Stimulated activated CD4-positive, alpha-beta T cell treated with anti-CD3 and anti-CD28 coated beads, Interleukin-12 subunit alpha, Interleukin-12 subunit beta, amount 100 ng/mL, for 48 hours (primary cell): ENCODE measurements around the gene OR51L1.
A peak's percentile ranks its signal among the peaks of the same experiment; 100 is the strongest.
"Not testable (repeated sequence)": the region's sequence is repeated elsewhere in the genome, so short reads cannot be mapped to it uniquely, and the experiment has no call there.

Experiments
- DNase-seq, 3 donors: peaks; one replicate each; pipeline ENCODE4 v3.0.0-alpha.2; 2020; ENCODE audit warnings: low read depth in 2 of 3, low spot score in 1 of 3

The OR51L1 gene, protein sequence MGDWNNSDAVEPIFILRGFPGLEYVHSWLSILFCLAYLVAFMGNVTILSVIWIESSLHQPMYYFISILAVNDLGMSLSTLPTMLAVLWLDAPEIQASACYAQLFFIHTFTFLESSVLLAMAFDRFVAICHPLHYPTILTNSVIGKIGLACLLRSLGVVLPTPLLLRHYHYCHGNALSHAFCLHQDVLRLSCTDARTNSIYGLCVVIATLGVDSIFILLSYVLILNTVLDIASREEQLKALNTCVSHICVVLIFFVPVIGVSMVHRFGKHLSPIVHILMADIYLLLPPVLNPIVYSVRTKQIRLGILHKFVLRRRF

DNA sequence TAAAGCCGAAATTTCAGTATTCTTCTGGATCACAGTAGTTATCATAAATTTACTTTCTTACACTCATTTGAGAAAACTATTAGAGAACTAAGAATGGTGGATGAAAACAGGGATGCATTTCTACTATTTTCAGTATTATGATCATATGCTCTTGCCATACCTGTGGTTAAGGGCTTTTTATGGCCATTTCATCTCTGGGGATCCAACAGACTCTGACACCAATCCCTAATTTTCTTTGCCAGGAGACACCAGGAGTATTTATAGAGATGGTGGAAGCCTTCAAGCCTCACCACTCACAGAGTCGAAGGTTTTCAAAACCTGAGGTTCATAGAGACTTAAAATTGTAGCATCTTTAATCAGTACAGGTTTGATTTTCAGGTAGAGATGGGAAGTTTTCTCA is at the start of gene OR51L1:
OR51L1 (plus strand) TSS at position 301 of the 400 bp plus-strand sequence. CDS start 4,132 bp downstream, outside the sequence.
- DNase-seq = no peak

DNA sequence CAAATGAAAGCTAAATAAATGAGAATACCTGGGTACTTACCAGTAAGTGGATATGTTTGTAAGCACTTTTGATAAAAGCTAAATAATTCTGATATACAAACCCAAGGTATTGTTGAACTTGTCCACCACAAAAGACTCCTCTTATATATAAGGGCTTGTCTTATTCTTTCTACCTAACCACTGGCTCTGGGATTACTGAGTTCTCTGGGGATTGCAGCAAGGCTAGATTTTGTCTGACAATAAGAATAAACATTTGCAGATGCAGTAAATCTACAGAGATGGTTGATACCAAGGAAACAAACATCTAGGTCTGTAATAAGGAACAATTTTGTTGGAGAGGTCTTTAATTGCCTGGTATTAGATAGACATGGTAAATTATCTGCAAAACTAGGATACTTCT is 47.1 kb upstream of the OR51L1 start, which contains the start of gene OR51A4:
OR51A4 (minus strand) TSS at position 101 of the 400 bp plus-strand sequence. CDS start 505 bp downstream, outside the sequence.
- no peak for DNase-seq

DNA sequence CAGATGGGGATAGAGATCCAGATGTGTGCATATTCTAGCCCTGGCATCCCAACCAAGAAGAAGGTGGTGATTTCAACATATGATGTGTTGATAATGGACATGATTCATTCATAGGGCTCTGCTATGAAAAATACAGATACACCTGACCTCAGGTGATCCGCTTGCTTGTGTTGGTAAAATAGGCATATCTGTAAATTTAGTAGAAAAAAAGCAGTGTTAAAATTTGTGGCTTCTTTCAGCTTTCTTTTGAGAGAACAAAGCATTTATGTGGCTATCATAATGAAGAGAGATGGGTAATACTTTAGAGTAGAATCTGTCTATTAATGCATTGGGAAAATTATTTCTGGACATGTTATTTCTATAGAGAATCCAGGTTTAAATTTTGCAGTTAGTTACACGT is 39.0 kb upstream of the OR51L1 start, which contains the start of gene OR51A2:
OR51A2 (minus strand) TSS at position 101 of the 400 bp plus-strand sequence; CDS start at position 101, 0 bp downstream.
- DNase-seq = not testable (repeated sequence)

DNA sequence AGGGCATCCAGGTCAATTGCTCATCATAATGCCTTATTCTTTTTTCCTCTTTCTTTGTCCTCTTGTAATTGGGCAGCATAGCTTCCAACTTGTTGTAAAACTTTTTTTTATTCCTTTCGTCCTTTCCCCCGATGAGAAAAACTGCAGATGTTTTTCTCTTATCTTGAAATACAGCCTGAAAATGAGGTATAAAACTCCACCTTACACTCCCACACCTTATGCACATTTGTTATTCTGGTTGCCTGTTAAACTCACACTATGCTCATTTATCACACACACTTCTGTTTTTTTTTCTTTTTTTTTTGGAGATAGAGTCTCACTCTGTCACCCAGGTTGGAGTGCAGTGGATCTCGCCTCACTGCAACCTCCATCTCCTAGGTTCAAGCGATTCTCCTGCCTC is 37.3 kb upstream of the OR51L1 start:
- no peak for DNase-seq

DNA sequence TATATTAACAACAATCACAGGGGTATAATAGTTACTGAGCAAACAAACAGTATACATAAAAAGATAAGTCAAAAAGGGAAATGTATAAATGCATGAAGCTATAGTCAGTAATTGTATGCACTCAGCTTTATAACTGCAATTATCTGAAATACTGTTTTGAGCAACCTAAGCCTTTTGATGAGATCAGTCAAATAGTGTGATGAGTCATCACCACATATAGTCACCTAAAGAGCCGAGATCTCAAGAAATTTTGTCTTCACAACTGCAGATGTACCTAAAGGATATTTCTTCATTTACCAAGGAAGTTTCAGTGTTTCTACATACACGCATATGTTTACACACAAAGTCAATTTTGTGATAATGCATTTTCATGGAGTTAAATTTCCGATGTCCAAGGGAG is 33.8 kb upstream of the OR51L1 start:
- DNase-seq = no peak

DNA sequence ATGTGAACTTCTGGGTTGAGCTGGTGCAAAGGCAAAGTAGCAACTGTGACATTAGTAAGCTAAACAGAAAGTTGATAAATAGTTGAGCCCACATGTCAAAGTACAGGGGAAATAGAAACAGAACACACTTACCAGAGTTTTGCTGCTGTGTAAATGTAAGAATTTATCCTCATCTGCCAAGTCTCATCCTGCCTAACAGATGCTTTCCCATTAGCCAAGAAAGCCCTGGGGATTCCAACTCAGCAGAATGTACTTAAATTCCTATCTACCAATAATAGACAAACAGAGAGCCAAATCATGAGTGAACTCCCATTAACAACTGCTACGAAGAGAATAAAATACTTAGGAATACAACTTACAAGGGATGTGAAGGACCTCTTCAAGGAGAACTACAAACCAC is 31.8 kb upstream of the OR51L1 start:
- DNase-seq = no peak

DNA sequence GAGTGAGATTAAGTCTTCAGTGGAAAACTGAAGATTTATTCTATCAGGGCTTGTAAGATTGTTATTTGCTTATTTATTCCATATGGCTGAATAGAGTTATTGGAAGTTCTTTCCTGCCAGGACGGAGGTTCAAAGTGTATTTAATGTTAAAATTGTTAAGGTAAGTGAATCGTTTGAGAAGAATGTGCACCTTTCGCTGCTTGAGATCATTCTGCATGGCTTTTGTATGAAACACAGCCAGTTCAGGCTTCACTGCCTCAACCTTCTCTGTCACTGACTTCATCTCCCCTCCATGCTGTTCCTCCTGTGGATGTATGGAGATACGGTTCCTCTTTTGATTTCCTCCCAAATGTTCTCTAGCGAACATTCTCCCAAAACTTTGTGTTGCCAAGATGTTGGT is 19.2 kb upstream of the OR51L1 start:
- no peak for DNase-seq

DNA sequence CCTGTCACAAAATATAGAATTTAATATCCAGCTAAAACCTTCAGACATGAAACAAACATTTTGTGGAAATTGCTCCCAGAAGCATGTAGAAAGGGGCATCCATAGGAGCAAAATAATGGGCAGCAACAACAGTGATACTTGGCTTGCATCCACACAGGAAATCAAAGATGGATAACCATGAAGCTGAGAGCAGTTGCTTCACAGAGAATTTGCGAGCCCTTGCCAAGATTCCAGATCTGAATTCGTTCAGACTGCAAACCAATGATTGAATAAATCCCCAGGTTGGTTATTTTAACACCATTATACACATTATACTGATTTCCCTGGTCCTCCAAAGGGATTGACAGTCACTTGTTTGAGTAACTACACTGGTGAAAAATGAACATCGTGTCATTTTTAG is 15.6 kb upstream of the OR51L1 start:
- no peak for DNase-seq

DNA sequence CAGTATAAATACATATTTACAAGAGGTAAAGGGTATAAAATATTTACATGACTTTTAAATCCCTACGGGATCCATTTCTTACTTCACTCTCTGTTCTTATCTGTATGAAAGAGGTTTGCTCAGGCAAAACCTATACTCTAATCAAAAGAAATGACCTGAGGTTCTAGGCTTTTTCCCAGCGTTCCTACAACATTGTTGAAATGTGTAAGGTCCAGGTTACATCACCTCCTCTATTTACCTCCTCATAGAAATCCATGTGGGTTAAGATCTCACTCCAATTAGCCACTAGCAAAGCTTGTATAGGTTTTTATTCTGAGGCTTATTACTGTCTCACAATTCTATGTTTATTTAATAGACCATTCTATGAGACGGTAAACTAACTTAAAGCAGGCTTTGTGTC is 12.0 kb upstream of the OR51L1 start:
- no peak for DNase-seq

DNA sequence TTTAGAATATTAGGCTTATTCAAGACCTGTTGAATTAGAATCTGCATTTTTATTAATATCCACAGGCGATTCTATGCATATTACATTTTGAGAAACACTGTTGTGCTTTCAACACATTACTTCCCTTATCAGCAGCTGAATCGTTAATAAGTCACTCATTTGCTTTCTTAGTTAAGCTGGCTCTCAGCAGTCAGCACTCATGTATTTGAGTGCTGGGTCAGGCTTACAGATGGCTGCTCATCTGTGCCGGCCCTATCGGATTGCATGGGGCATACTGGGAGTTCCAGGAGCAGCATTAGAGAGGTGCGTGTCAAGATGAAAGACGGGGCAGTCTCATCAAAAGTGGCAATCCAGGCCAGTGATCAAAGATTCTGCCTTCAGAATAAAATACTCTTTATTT is 10.8 kb upstream of the OR51L1 start:
- no peak for DNase-seq

DNA sequence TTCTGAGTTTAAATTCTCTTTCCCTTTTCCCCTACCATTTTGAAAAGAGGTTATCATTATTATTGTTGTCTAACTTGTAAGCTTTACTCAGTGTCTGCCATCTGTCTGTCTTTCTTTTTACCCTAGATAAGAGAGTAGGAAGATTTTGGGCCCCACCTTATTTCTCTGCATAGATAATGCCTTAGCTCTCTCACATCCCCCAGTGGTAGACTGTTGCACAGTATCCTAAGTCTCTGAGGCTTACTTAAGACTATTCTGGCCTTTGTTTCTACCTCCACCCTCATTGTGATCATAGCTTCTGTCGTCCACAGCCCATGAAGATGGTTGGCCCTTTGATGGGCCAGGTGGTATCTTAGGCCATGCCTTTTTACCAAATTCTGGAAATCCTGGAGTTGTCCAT is 3.6 kb upstream of the OR51L1 start:
- DNase-seq = no peak

DNA sequence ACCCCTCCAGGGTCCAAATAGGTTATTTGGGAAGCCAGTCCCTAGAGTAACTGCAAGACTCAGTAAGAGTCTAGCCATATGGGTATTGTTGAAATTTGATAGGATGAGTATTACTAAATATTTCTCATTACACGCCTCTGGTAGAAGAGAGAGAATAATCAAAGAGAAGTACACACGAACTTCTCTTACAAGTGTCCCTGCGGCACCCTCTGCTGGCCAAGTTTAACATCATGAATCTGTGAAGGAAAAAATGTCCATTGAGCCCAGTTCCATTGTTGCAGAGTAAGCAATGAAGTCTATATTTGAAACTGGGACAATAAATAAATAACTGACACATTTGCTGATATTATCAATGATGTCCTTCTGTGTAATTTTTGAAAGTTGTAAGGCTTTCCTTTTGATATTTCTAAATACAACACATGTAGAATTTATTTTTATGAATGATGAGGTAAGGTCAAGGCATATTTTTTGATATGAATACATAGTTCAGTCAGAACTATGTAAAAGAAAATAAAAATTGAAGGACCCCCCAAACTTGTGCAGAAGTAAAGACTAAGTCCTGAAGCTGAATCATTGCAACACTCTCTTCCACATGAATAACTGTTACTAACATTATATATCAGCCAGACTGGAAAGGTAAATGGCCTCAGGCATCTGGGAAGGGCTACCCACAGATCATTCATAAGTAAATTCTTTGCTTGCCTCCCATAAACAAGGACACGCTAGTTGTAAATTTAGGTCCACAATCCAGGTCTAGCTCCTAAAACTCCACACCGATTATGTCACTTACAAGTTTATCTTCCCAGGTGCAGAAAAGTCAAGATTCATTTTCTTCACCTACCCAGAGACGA is 10.0 kb downstream of the OR51L1 start:
- peak in 2 of 3 donors; percentile 1 to 12 for DNase-seq

DNA sequence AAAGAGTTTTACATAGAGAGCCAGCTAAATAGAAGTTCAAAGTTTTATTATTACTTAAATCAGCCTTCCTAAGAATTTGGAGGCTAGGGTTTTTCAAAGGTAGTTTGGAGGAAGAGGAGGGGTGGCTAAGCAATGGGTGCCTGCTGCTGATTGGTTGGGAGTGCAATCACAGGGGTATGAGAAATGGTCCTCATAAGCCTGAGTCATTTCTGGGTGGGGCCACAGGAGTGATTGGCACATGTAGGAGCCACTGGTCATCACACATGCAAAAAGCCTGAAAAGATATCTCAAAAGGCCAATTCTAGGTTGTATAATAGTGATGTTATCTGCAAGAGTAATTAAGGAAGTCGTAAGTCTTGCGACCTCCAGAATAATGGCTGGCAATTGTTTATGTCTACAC is 12.9 kb downstream of the OR51L1 start:
- no peak for DNase-seq

DNA sequence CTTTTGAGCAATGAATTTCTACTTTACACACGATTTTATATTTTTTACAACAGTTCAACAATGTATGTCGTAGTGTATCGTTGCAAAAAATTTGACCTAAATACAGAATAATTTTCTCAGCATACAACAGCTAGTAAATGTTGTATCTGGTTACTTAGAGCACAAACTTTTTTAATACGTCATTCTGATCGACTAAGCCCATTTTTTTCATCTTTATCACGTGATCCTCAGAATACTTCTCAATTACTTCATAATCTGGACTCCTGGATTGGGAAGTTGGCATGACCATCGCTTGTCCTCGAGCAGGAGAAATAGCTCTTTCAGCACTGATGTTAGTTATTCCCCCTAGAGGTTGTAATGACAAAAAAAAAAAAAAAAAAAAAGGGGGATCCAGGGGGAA is 16.6 kb downstream of the OR51L1 start:
- DNase-seq = no peak

DNA sequence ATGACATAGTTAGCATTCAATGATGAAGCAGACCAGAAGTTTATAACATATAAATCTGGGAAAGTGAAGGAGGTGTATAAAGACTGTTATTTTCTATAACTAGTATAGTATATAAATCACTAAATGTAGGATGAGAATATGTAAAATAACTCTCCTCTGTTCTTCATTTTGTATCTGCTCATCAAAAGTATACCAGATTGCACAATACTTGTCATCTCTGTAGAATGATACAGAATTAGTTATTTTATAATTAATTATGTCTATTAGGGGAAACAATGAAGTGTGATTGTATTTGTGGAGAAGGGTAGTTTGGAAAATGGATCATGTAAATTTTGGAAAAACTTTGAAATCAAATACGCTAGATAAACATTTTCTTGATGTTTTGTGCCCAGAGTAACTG is 18.4 kb downstream of the OR51L1 start:
- DNase-seq = no peak

DNA sequence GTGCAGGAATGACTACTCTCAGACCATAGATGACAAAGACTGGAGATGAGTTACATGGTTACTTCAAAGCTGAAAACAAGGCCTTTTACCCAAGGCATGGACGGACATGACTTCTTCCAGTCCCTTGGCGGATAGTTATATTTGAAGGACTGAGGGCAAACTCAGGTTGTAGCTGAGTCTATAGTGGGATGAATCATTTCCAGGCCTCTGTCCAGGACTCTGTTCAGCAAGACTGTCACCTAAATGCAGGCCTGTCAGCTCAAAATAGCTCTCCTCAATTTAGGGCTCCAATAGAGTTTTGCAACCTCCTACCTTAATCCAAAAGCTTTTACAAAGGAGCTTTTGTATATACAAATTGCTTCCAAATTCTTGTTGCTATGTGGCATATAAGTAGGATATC is 27.3 kb downstream of the OR51L1 start:
- no peak for DNase-seq

DNA sequence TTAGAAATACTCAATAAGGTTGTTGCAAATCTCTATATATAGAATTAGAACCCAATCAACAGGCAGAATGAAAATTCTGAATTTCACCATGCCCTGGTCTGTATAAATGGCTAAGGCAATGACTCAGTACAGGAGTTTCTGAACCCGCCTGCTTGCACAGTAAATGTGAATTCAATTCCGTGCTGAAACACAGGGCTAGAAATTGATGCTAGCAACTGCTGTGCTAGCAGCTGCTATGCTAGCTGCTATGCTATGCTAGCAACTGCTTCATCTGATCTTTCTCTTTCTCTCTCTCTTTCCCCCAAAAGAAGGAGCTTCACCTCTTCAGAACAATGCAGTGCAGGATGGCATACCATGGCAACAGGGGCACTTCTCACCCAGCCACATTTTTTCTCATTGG is 42.0 kb downstream of the OR51L1 start:
- DNase-seq = no peak

DNA sequence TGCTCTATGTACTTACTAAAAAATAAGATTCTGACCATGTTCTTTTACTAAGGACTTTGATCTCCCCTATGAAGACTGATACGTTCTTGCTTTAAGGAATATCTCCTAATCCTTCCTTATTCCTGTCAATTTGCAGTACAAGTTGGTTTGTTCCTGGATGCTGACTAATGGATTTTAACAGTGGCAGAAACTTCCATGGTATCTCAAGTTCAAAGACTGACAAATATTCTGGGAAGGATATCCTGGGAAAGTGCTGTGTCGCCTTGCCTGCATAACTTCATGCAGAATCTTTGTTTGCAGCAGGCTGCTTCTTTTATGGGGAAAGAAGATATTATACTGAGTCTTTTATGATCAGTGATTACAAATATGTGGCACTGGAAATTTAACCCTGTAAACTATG is 43.3 kb downstream of the OR51L1 start:
- DNase-seq = no peak

DNA sequence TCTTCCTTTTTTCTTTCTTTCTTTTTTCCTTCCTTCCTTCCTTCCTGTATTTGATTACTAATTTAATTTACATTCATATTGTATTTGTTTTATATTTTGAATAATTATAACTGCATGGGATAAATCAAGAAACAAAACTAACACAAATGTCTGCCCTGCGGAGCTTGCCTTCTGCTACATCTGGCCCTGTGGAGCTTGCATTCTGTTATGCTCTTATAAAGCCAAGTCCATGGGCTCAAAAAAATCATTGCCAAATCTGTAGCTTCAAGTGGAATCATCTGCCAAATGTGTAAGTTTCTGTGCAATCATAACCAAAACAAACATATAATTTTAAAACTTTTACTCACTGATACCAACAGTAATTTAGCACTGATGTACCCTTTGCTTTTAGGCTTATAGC is 43.7 kb downstream of the OR51L1 start:
- no peak for DNase-seq

DNA sequence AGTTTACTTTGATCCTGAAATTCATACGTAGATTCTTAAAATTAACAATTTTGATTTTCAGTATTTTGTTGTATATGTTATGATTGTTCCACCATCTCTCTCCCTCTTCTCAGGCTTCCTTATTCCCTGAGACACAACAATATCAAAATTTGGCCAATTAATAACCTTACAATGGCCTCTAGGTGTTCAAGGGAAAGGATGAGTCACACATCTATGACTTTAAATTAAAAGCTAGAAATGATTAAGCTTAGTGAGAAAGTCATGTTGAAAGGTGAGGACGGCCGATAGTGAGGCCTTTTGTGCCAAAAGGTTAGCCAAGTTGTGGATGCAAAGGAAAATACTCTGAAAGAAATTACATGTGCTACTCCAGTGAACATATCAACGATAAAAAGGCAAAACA is 46.2 kb downstream of the OR51L1 start:
- DNase-seq = no peak

DNA sequence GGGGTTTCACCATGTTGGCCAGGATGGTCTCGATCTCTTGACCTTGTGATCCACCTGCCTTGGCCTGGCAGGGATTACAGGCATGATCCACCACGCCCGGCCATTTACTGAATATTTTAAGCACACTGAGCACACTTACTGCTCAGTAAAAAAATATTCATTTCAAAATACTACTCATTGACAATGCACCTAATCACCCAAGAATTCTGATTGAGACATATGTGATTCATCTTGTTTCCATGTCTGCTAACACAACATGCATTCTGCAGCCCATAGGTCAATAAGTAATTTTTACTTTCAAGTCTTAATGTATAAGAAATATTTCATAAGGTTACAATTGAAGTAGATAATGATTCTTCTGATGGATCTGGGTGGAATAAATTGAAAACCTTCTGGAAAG is 47.4 kb downstream of the OR51L1 start:
- no peak for DNase-seq

DNA sequence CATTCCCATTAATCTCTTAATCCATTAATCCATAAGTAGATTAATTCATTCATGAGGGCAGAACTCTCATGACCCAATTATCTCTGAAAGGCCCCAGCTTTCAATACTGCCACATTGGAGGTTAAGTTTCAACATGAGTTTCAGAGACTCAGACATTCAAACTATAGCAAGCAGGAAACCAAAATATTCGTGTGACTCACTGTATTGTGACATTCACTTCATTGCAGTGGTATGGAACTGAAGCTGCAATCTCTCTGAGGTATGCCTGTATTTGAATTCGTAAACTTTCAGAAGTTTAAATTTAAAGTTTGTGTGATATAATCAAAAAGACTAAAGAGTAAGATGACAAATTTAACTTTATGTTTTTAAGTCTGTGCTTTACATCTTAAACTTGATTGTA is 48.7 kb downstream of the OR51L1 start:
- DNase-seq = no peak
